Measurements from ENCODE around the gene WDR53. TPM values are rescaled to one million over a fixed set of nuclear protein-coding genes. Genes with fewer than 3 reads are reported as not detected.

The WDR53 gene
- total RNA-seq: 7.3 and 8.9 TPM in 2 replicates

GRCh38 chr3:196568246-196569002 is at the start of gene WDR53, which contains the start of gene FBXO45:
Gene WDR53 (minus strand): TSS chr3:196568554. CDS start chr3:196561475, 7,079 bp downstream.
Gene FBXO45 (plus strand): TSS chr3:196568660. CDS start chr3:196568985, 325 bp downstream.

GRCh38 chr3:196514913-196515621 is 53.3 kb downstream of the WDR53 start, which contains the start of gene SMCO1:
Gene SMCO1 (minus strand): TSS chr3:196515346. CDS start chr3:196515209, 137 bp downstream.

Small RNA genes lying within 50 kb of the gene (small RNA-seq; reads per million reads assigned to genes)
- not detected for gene RPS29P3

Other genes starting within 250 kb of the WDR53 start
- gene TM4SF19, start 230.2 kb downstream of the WDR53 start, total RNA-seq: not detected in 2 replicates
- gene UBXN7, start 136.1 kb downstream of the WDR53 start, total RNA-seq: 28.1 and 33.0 TPM in 2 replicates
- gene RNF168, start 64.8 kb downstream of the WDR53 start, total RNA-seq: 30.9 and 36.5 TPM in 2 replicates
- not detected in 2 replicates for gene SMCO1, start 53.2 kb downstream of the WDR53 start, total RNA-seq
- 27.1 and 29.4 TPM in 2 replicates for gene FBXO45, start 106 bp upstream of the WDR53 start, total RNA-seq
- 7.4 and 15.9 TPM in 2 replicates for gene NRROS, start 71.1 kb upstream of the WDR53 start, total RNA-seq
- gene CEP19, start 143.7 kb upstream of the WDR53 start, total RNA-seq: 2.1 and 2.4 TPM in 2 replicates
- 27.8 and 37.9 TPM in 2 replicates for gene PIGX, start 143.8 kb upstream of the WDR53 start, total RNA-seq
- gene PAK2, start 171.3 kb upstream of the WDR53 start, total RNA-seq: 84.0 and 98.1 TPM in 2 replicates